Thyroid gland (tissue), 4 donors: ENCODE results near the gene HS6ST1.

Experiments
- POLR2A ChIP-seq, 2 donors: fragments of 450-650 bp; IDR thresholded peaks; one replicate each; pipeline ENCODE4 v1.6.1; 2017; ENCODE audit warnings: antibody characterized with exemption in 2 of 2, mild to moderate bottlenecking in 2 of 2, moderate library complexity in 1 of 2
- TF ChIP-seq, protein P1 (sequence below), 6 experiments: fragments of 200-600 bp in 3 of 6; fragments of 450-650 bp in 3 of 6; sonication (generic) in 3 of 6; IDR thresholded peaks; one replicate each; pipeline ENCODE4 v1.5.1; 2016 to 2019; ENCODE audit warnings: antibody characterized with exemption in 6 of 6, mild to moderate bottlenecking in 2 of 6, inconsistent platforms in 1 of 6, moderate library complexity in 1 of 6

DNA sequence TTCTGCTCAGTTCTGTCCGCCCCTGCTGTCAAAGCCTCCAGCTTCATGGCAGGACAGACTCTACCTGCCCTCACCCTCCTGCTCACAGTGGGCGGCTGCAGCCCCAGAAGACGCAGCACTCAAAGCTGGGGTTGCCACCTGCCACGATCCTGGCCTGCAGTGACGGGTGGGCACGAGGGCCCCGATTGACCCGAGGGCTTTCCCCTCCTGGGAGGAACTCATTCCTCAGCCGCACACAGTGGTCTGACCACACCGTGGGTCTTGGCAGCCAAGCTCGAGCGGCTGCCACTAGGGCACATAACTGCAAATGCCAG is 47.1 kb downstream of the HS6ST1 start:
- TF ChIP-seq, protein P1, sequence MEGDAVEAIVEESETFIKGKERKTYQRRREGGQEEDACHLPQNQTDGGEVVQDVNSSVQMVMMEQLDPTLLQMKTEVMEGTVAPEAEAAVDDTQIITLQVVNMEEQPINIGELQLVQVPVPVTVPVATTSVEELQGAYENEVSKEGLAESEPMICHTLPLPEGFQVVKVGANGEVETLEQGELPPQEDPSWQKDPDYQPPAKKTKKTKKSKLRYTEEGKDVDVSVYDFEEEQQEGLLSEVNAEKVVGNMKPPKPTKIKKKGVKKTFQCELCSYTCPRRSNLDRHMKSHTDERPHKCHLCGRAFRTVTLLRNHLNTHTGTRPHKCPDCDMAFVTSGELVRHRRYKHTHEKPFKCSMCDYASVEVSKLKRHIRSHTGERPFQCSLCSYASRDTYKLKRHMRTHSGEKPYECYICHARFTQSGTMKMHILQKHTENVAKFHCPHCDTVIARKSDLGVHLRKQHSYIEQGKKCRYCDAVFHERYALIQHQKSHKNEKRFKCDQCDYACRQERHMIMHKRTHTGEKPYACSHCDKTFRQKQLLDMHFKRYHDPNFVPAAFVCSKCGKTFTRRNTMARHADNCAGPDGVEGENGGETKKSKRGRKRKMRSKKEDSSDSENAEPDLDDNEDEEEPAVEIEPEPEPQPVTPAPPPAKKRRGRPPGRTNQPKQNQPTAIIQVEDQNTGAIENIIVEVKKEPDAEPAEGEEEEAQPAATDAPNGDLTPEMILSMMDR (IDR thresholded peaks at IDR 0.05) = no peak
- no peak for TF ChIP-seq POLR2A (IDR thresholded peaks at IDR 0.05)
